ENCODE data around the gene FBL.
"Not testable (repeated sequence)": the region's sequence is repeated elsewhere in the genome, so short reads cannot be mapped to it uniquely, and the experiment has no call there.

The FBL gene

GRCh38 chr19:39881495-39882110 is 35.4 kb upstream of the FBL start:
- TF ChIP-seq CTCF (IDR thresholded peaks at IDR 0.05; ENCODE audit: insufficient read depth, low read depth, low read length, missing control alignments): peak; percentile 18
- not testable (repeated sequence) for H3K4me3 ChIP-seq (ENCODE audit: low read length)
- DNase-seq (ENCODE audit: low read depth): peak; percentile 10

- not testable (repeated sequence) for DNase-seq (ENCODE audit: low read depth); H3K4me3 ChIP-seq (ENCODE audit: low read length)
These were observed 34.1 kb upstream of the FBL start for GRCh38 chr19:39880241-39880640.

- not testable (repeated sequence) for H3K4me3 ChIP-seq (ENCODE audit: low read length); DNase-seq (ENCODE audit: low read depth)
These were observed 33.6 kb upstream of the FBL start for GRCh38 chr19:39879796-39880195.

GRCh38 chr19:39878866-39879265 is 32.7 kb upstream of the FBL start:
- H3K4me3 ChIP-seq (ENCODE audit: low read length); DNase-seq (ENCODE audit: low read depth): not testable (repeated sequence)

GRCh38 chr19:39878398-39878797 is 32.2 kb upstream of the FBL start:
- DNase-seq (ENCODE audit: low read depth): no peak
- H3K4me3 ChIP-seq (ENCODE audit: low read length): no peak overlapping the region

GRCh38 chr19:39877982-39878381 is 31.8 kb upstream of the FBL start:
- H3K4me3 ChIP-seq (ENCODE audit: low read length); DNase-seq (ENCODE audit: low read depth): not testable (repeated sequence)

More at GRCh38 chr19:39878398-39878797, 32.2 kb upstream of the FBL start:
- no peak for TF ChIP-seq CTCF (IDR thresholded peaks at IDR 0.05; ENCODE audit: insufficient read depth, low read depth, low read length, missing control alignments)

- not testable (repeated sequence) for H3K4me3 ChIP-seq (ENCODE audit: low read length); DNase-seq (ENCODE audit: low read depth)
These were observed 31.3 kb upstream of the FBL start for GRCh38 chr19:39877488-39877887.

- not testable (repeated sequence) for DNase-seq (ENCODE audit: low read depth); H3K4me3 ChIP-seq (ENCODE audit: low read length)
These were observed 30.3 kb upstream of the FBL start for GRCh38 chr19:39876486-39876885.

GRCh38 chr19:39875401-39875864 is 29.3 kb upstream of the FBL start:
- DNase-seq (ENCODE audit: low read depth); H3K4me3 ChIP-seq (ENCODE audit: low read length): not testable (repeated sequence)

- no peak overlapping the region for H3K4me3 ChIP-seq (ENCODE audit: low read length)
- DNase-seq (ENCODE audit: low read depth): no peak
- TF ChIP-seq CTCF (IDR thresholded peaks at IDR 0.05; ENCODE audit: insufficient read depth, low read depth, low read length, missing control alignments): no peak
These were observed 28.2 kb upstream of the FBL start for GRCh38 chr19:39874404-39874803.

GRCh38 chr19:39873385-39873784 is 27.2 kb upstream of the FBL start:
- no peak for TF ChIP-seq CTCF (IDR thresholded peaks at IDR 0.05; ENCODE audit: insufficient read depth, low read depth, low read length, missing control alignments)
- H3K4me3 ChIP-seq (ENCODE audit: low read length): no peak overlapping the region
- no peak for DNase-seq (ENCODE audit: low read depth)
